Measurements from ENCODE around the gene ITM2B. TPM values are rescaled to one million over a fixed set of nuclear protein-coding genes. Genes with fewer than 3 reads are reported as not detected.
"Not testable (repeated sequence)": the region's sequence is repeated elsewhere in the genome, so short reads cannot be mapped to it uniquely, and the experiment has no call there.

The ITM2B gene
- total and polyA plus RNA-seq, 3 experiments from 2014 or later: 122 to 1,289 (median 127) TPM

GRCh38 chr13:48235341-48236135, 2.5 kb downstream of the ITM2B start:
- Mint-ChIP-seq H3K27me3 (peaks cover 0 to 2% of the 10 kb centered on the region in 2 donors), H3K27ac (peak overlapping the region; percentile 85 to 99 (median 92)), H3K9me3 (no peaks in the 10 kb centered on the region), H3K4me3 (peak overlapping the region; percentile 95 to 100 (median 98)), H3K36me3 (peaks cover 8 to 60% (median 10%) of the 10 kb centered on the region in 3 donors), H3K4me1 (peaks cover 59 to 77% (median 75%) of the 10 kb centered on the region in 3 donors)
- no peaks in the 10 kb centered on the region for H3K36me3 ChIP-seq (ENCODE audit: insufficient read depth, low read length)
- no peaks in the 10 kb centered on the region for H3K9me3 ChIP-seq (ENCODE audit: low read length)
- H3K4me1 ChIP-seq (ENCODE audit: insufficient read depth, low read length): peaks cover 60% of the 10 kb centered on the region
- ChIA-PET POLR2A (interaction anchor here (1.2 to 3.6 kb wide), 5 partner anchors 15 to 141 kb away, joined by 4 to 34 read pairs (median 7); partner anchors contain the start of gene MED4), CTCF (interaction anchor here (1.2 to 3.2 kb wide), 6 partner anchors 14 to 141 kb away, joined by 3 to 33 read pairs (median 8); partner anchors contain the start of gene MED4)
- H3K27ac ChIP-seq (ENCODE audit: low read depth, low read length): peak overlapping the region; percentile 40
- H3K27me3 ChIP-seq (ENCODE audit: insufficient read depth, low read length, poor library complexity, severe bottlenecking): no peaks in the 10 kb centered on the region
- DNase-seq: no peak
- peak overlapping the region; percentile 62 for H3K4me3 ChIP-seq (ENCODE audit: low read length)

GRCh38 chr13:48236528-48237353, 3.7 kb downstream of the ITM2B start:
- ChIA-PET CTCF (interaction anchor here (1.0 to 3.2 kb wide), 8 partner anchors 16 to 142 kb away, joined by 3 to 33 read pairs (median 7); partner anchors contain the start of gene MED4), POLR2A (interaction anchor here (0.6 to 2.0 kb wide), 2 partner anchors 27 to 142 kb away, joined by 3 to 10 read pairs; partner anchors contain the start of gene MED4)
- Histone ChIP-seq H3K36me3 (ENCODE audit: insufficient read depth, low read length) (no peaks in the 10 kb centered on the region), H3K27ac (ENCODE audit: low read depth, low read length) (no peak overlapping the region), H3K9me3 (ENCODE audit: low read length) (no peaks in the 10 kb centered on the region), H3K27me3 (ENCODE audit: insufficient read depth, low read length, poor library complexity, severe bottlenecking) (no peaks in the 10 kb centered on the region), H3K4me3 (ENCODE audit: low read length) (peak overlapping the region; percentile 62), H3K4me1 (ENCODE audit: insufficient read depth, low read length) (peaks cover 56% of the 10 kb centered on the region)
- DNase-seq: peak in 1 of 5 donors; percentile 35
- peaks cover 64 to 78% (median 76%) of the 10 kb centered on the region in 3 donors for H3K4me1 Mint-ChIP-seq
- peak overlapping the region; percentile 19 to 99 (median 92) for H3K27ac Mint-ChIP-seq
- peaks cover 10 to 71% (median 15%) of the 10 kb centered on the region in 3 donors for H3K36me3 Mint-ChIP-seq
- peak overlapping the region; percentile 95 to 100 (median 98) for H3K4me3 Mint-ChIP-seq
- no peaks in the 10 kb centered on the region for H3K9me3 Mint-ChIP-seq
- H3K27me3 Mint-ChIP-seq: peaks cover 0 to 2% of the 10 kb centered on the region in 2 donors

- not testable (repeated sequence) for H3K4me3 ChIP-seq (ENCODE audit: low read length); H3K36me3 ChIP-seq (ENCODE audit: insufficient read depth, low read length); H3K9me3 ChIP-seq (ENCODE audit: low read length); H3K9me3 Mint-ChIP-seq; DNase-seq; H3K27me3 ChIP-seq (ENCODE audit: insufficient read depth, low read length, poor library complexity, severe bottlenecking); H3K27ac ChIP-seq (ENCODE audit: low read depth, low read length); H3K27me3 Mint-ChIP-seq
- Mint-ChIP-seq H3K27ac (peak overlapping the region in 4 of 8 donors; percentile 54 to 78 (median 62)), H3K4me3 (peak overlapping the region in 3 of 7 donors; percentile 19 to 62 (median 40)), H3K36me3 (peaks cover 10 to 71% (median 15%) of the 10 kb centered on the region in 3 donors), H3K4me1 (peaks cover 75 to 92% (median 92%) of the 10 kb centered on the region in 3 donors)
- H3K4me1 ChIP-seq (ENCODE audit: insufficient read depth, low read length): peaks cover 69% of the 10 kb centered on the region
- CTCF ChIA-PET: interaction anchor here (0.8 to 2.3 kb wide), 4 partner anchors 26 to 145 kb away, joined by 3 to 7 read pairs (median 4); partner anchors contain the start of gene MED4
- POLR2A ChIA-PET: interaction anchor here (0.6 to 1.2 kb wide), 2 partner anchors 7 to 20 kb away, joined by 3 read pairs; no protein-coding TSS in a partner anchor
Observed at GRCh38 chr13:48239369-48239768, 6.4 kb downstream of the ITM2B start.

GRCh38 chr13:48241651-48242050, 8.6 kb downstream of the ITM2B start:
- Mint-ChIP-seq H3K4me1 (peaks cover 72 to 90% (median 90%) of the 10 kb centered on the region in 3 donors), H3K27ac (peak overlapping the region in 7 of 8 donors; percentile 14 to 95 (median 77)), H3K4me3 (peak overlapping the region in 6 of 7 donors; percentile 7 to 49 (median 22)), H3K9me3 (no peaks in the 10 kb centered on the region), H3K27me3 (no peaks in the 10 kb centered on the region), H3K36me3 (peaks cover 5 to 66% (median 9%) of the 10 kb centered on the region in 3 donors)
- Histone ChIP-seq H3K27me3 (ENCODE audit: insufficient read depth, low read length, poor library complexity, severe bottlenecking) (no peaks in the 10 kb centered on the region), H3K27ac (ENCODE audit: low read depth, low read length) (no peak overlapping the region), H3K4me3 (ENCODE audit: low read length) (no peak overlapping the region), H3K36me3 (ENCODE audit: insufficient read depth, low read length) (peaks cover 8% of the 10 kb centered on the region), H3K9me3 (ENCODE audit: low read length) (no peaks in the 10 kb centered on the region), H3K4me1 (ENCODE audit: insufficient read depth, low read length) (peaks cover 69% of the 10 kb centered on the region)
- POLR2A ChIA-PET: interaction anchor here (0.7 to 1.4 kb wide), 4 partner anchors 9 to 115 kb away, joined by 3 to 5 read pairs (median 3); partner anchors contain the start of gene ITM2B
- CTCF ChIA-PET: interaction anchor here (0.7 to 2.4 kb wide), 4 partner anchors 8 to 205 kb away, joined by 3 to 9 read pairs (median 4); partner anchors contain the start of gene ITM2B
- DNase-seq: no peak

GRCh38 chr13:48242677-48243076, 9.7 kb downstream of the ITM2B start:
- DNase-seq: no peak
- ChIA-PET POLR2A (interaction anchor here (1.1 to 1.2 kb wide), 2 partner anchors 10 to 89 kb away, joined by 3 to 5 read pairs; partner anchors contain the start of gene ITM2B), CTCF (interaction anchor here (2.4 kb wide), 1 partner anchor 116 kb away, joined by 9 read pairs; no protein-coding TSS in a partner anchor)
- Mint-ChIP-seq H3K27ac (peak overlapping the region in 7 of 8 donors; percentile 1 to 87 (median 57)), H3K27me3 (no peaks in the 10 kb centered on the region), H3K4me3 (peak overlapping the region in 4 of 7 donors; percentile 1 to 47 (median 28)), H3K9me3 (no peaks in the 10 kb centered on the region), H3K4me1 (peaks cover 64 to 89% (median 85%) of the 10 kb centered on the region in 3 donors), H3K36me3 (peaks cover 5 to 57% (median 9%) of the 10 kb centered on the region in 3 donors)
- Histone ChIP-seq H3K4me1 (ENCODE audit: insufficient read depth, low read length) (peaks cover 60% of the 10 kb centered on the region), H3K27me3 (ENCODE audit: insufficient read depth, low read length, poor library complexity, severe bottlenecking) (no peaks in the 10 kb centered on the region), H3K36me3 (ENCODE audit: insufficient read depth, low read length) (peaks cover 8% of the 10 kb centered on the region), H3K27ac (ENCODE audit: low read depth, low read length) (no peak overlapping the region), H3K9me3 (ENCODE audit: low read length) (no peaks in the 10 kb centered on the region), H3K4me3 (ENCODE audit: low read length) (no peak overlapping the region)

- DNase-seq: no peak
- no peak overlapping the region for H3K4me3 ChIP-seq (ENCODE audit: low read length)
- no peaks in the 10 kb centered on the region for H3K9me3 ChIP-seq (ENCODE audit: low read length)
- Mint-ChIP-seq H3K4me3 (peak overlapping the region in 5 of 7 donors; percentile 1 to 54 (median 37)), H3K4me1 (peaks cover 66 to 91% (median 86%) of the 10 kb centered on the region in 3 donors), H3K36me3 (peaks cover 5 to 57% (median 11%) of the 10 kb centered on the region in 3 donors), H3K9me3 (no peaks in the 10 kb centered on the region), H3K27me3 (no peaks in the 10 kb centered on the region), H3K27ac (peak overlapping the region in 7 of 8 donors; percentile 10 to 77 (median 43))
- peaks cover 64% of the 10 kb centered on the region for H3K4me1 ChIP-seq (ENCODE audit: insufficient read depth, low read length)
- CTCF ChIA-PET: no interaction called here
- H3K27me3 ChIP-seq (ENCODE audit: insufficient read depth, low read length, poor library complexity, severe bottlenecking): no peaks in the 10 kb centered on the region
- H3K27ac ChIP-seq (ENCODE audit: low read depth, low read length): no peak overlapping the region
- POLR2A ChIA-PET: interaction anchor here (1.1 kb wide), 1 partner anchor 10 kb away, joined by 3 read pairs; no protein-coding TSS in a partner anchor
- peaks cover 8% of the 10 kb centered on the region for H3K36me3 ChIP-seq (ENCODE audit: insufficient read depth, low read length)
Observed at GRCh38 chr13:48244159-48244558, 11.2 kb downstream of the ITM2B start.

- H3K4me1 Mint-ChIP-seq: peaks cover 72 to 92% (median 87%) of the 10 kb centered on the region in 3 donors
- ChIA-PET POLR2A (no interaction called here), CTCF (no interaction called here)
- no peaks in the 10 kb centered on the region for H3K9me3 ChIP-seq (ENCODE audit: low read length)
- peaks cover 0 to 52% (median 3%) of the 10 kb centered on the region in 3 donors for H3K36me3 Mint-ChIP-seq
- peaks cover 60% of the 10 kb centered on the region for H3K4me1 ChIP-seq (ENCODE audit: insufficient read depth, low read length)
- no peaks in the 10 kb centered on the region for H3K27me3 Mint-ChIP-seq
- H3K9me3 Mint-ChIP-seq: no peaks in the 10 kb centered on the region
- peak overlapping the region in 7 of 8 donors; percentile 2 to 95 (median 31) for H3K27ac Mint-ChIP-seq
- no peak overlapping the region for H3K27ac ChIP-seq (ENCODE audit: low read depth, low read length)
- H3K36me3 ChIP-seq (ENCODE audit: insufficient read depth, low read length): peaks cover 8% of the 10 kb centered on the region
- H3K4me3 Mint-ChIP-seq: peak overlapping the region in 5 of 7 donors; percentile 19 to 59 (median 32)
- H3K4me3 ChIP-seq (ENCODE audit: low read length): no peak overlapping the region
- DNase-seq: no peak
- no peaks in the 10 kb centered on the region for H3K27me3 ChIP-seq (ENCODE audit: insufficient read depth, low read length, poor library complexity, severe bottlenecking)
Observed at GRCh38 chr13:48246102-48246501, 13.1 kb downstream of the ITM2B start.
